ENCODE measurements around the gene GABRD. TPM values are rescaled to one million over a fixed set of nuclear protein-coding genes. Genes with fewer than 3 reads are reported as not detected.

Gene GABRD
- total RNA-seq, 3 donors from 2014 or later, result not detected

GRCh38 chr1:2046953-2047748 lies 28.0 kb downstream of the GABRD start:
- peaks cover 23% of the 10 kb centered on the region for H3K4me1 Mint-ChIP-seq (ENCODE audit: low read depth)
- no peak for DNase-seq
- no peaks in the 10 kb centered on the region for H3K9me3 Mint-ChIP-seq
- no peaks in the 10 kb centered on the region for H3K36me3 Mint-ChIP-seq (ENCODE audit: insufficient read depth)
- no peak for ATAC-seq
- no peak overlapping the region for H3K4me3 Mint-ChIP-seq
- H3K27me3 Mint-ChIP-seq (ENCODE audit: low read depth), result peaks cover 12% of the 10 kb centered on the region

- peak overlapping the region; percentile 81 for H3K4me3 Mint-ChIP-seq
- peaks cover 12% of the 10 kb centered on the region for H3K27me3 Mint-ChIP-seq (ENCODE audit: low read depth)
- H3K4me1 Mint-ChIP-seq (ENCODE audit: low read depth), result peaks cover 23% of the 10 kb centered on the region
- no peaks in the 10 kb centered on the region for H3K9me3 Mint-ChIP-seq
- H3K36me3 Mint-ChIP-seq (ENCODE audit: insufficient read depth), result no peaks in the 10 kb centered on the region
- DNase-seq (no peak), ATAC-seq (no peak)
Observed at GRCh38 chr1:2047749-2048729, 28.9 kb downstream of the GABRD start.

- Mint-ChIP-seq H3K36me3 (ENCODE audit: insufficient read depth) (no peaks in the 10 kb centered on the region), H3K27me3 (ENCODE audit: low read depth) (peaks cover 10% of the 10 kb centered on the region), H3K4me1 (ENCODE audit: low read depth) (peaks cover 19% of the 10 kb centered on the region), H3K4me3 (peak overlapping the region; percentile 81), H3K9me3 (no peaks in the 10 kb centered on the region)
- DNase-seq, result no peak
- no peak for ATAC-seq
Observed at GRCh38 chr1:2049225-2049717, 30.1 kb downstream of the GABRD start.

DNA sequence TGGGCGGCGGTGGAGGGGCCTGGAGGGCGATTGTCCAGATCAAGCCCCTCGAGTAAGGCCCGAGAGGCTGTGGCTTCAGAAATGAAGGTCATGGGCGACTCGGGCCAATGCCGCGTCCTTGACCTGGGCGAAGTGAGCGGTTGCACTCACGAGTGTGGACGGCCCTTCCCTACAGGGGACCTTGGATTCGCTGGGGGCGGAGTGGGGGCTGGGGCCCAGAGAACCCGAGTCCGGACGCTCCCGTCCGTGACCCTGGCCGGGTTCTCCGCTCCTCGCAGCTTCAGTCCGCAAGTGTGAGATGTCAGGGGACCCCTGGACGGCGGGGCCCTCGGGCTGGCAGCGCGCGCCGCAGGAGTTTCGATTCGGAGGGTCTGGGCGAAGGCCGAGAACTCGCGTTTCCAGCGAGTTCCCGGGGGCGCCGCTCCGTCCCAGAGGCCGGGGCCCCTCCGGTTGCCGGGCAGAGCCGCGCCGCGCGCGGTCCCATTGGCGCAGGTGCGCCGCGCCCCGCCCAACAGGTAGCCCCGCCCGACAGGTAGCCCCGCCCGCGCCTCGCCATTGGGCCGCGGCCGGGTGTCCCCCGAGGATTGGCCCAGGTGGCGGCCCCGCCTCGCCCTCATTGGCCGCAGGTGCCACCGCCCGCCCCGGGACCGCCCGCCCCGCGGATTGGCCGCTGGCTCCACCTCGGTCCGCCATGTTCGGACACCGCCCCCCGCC lies 30.7 kb downstream of the GABRD start, which contains the start of gene PRKCZ:
Gene PRKCZ, plus strand, starts transcription at position 694 of the 714 bp plus-strand sequence. CDS start 220 bp downstream, outside the sequence.
- H3K4me1 Mint-ChIP-seq (ENCODE audit: low read depth), result peaks cover 19% of the 10 kb centered on the region
- ATAC-seq (peak; percentile 97), DNase-seq (peak; percentile 95)
- no peaks in the 10 kb centered on the region for H3K9me3 Mint-ChIP-seq
- H3K4me3 Mint-ChIP-seq, result peak within 1 kb of the TSS; percentile 81
- peaks cover 2% of the 10 kb centered on the region for H3K36me3 Mint-ChIP-seq (ENCODE audit: insufficient read depth)
- peaks cover 10% of the 10 kb centered on the region for H3K27me3 Mint-ChIP-seq (ENCODE audit: low read depth)

DNA sequence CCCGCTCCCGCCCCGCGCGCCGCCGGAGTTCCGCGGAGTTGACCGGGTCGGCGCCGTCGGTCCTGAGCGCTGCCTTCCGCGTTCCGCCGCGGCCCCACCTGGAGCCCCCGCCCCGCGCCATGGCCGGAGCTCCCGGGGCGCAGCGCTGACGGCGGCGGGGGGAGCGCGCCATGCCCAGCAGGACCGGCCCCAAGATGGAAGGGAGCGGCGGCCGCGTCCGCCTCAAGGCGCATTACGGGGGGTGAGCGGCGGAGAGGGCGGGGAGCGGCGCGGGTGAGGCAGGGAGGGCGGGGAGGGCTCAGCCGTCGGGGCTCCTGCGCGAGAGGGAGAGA lies 31.3 kb downstream of the GABRD start:
- Mint-ChIP-seq H3K27me3 (ENCODE audit: low read depth) (peaks cover 10% of the 10 kb centered on the region), H3K4me3 (peak overlapping the region; percentile 75), H3K4me1 (ENCODE audit: low read depth) (peaks cover 13% of the 10 kb centered on the region), H3K36me3 (ENCODE audit: insufficient read depth) (peaks cover 2% of the 10 kb centered on the region), H3K9me3 (no peaks in the 10 kb centered on the region)
- no peak for DNase-seq
- ATAC-seq, result peak; percentile 45 to 49

GRCh38 chr1:2050793-2051682 lies 31.9 kb downstream of the GABRD start:
- Mint-ChIP-seq H3K4me3 (peak overlapping the region; percentile 75), H3K4me1 (ENCODE audit: low read depth) (peaks cover 9% of the 10 kb centered on the region), H3K9me3 (no peaks in the 10 kb centered on the region), H3K27me3 (ENCODE audit: low read depth) (peaks cover 10% of the 10 kb centered on the region), H3K36me3 (ENCODE audit: insufficient read depth) (peaks cover 2% of the 10 kb centered on the region)
- ATAC-seq (no peak), DNase-seq (no peak)

GRCh38 chr1:2052054-2052679 lies 33.0 kb downstream of the GABRD start:
- no peak for ATAC-seq
- no peaks in the 10 kb centered on the region for H3K9me3 Mint-ChIP-seq
- H3K4me3 Mint-ChIP-seq, result peak overlapping the region; percentile 75
- H3K4me1 Mint-ChIP-seq (ENCODE audit: low read depth), result peaks cover 9% of the 10 kb centered on the region
- peaks cover 10% of the 10 kb centered on the region for H3K27me3 Mint-ChIP-seq (ENCODE audit: low read depth)
- DNase-seq, result no peak
- peaks cover 4% of the 10 kb centered on the region for H3K36me3 Mint-ChIP-seq (ENCODE audit: insufficient read depth)

- ATAC-seq (no peak), DNase-seq (no peak)
- Mint-ChIP-seq H3K27me3 (ENCODE audit: low read depth) (peaks cover 10% of the 10 kb centered on the region), H3K4me3 (peak overlapping the region; percentile 3), H3K36me3 (ENCODE audit: insufficient read depth) (peaks cover 4% of the 10 kb centered on the region), H3K4me1 (ENCODE audit: low read depth) (peaks cover 9% of the 10 kb centered on the region), H3K9me3 (no peaks in the 10 kb centered on the region)
Observed at GRCh38 chr1:2052756-2053155, 33.6 kb downstream of the GABRD start.

DNA sequence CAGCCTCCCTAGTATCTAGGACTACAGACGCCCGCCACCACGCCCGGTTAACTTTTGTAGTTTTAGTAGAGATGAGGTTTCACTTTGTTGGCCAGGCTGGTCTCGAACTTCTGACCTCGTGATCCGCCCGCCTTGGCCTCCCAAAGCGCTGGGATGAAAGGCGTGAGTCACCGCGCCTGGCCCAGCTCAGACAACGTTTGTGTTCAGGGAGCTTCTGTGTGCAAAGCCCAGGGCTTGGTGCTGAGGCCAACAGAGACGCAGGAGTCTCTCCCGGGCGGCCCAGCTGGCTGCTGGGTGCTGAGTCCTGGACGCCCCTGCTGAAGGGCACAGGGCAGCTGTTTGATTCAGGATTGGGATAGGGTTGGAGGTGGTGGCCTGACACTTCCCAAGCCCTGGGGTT lies 34.1 kb downstream of the GABRD start:
- ATAC-seq (no peak), DNase-seq (no peak)
- Mint-ChIP-seq H3K4me3 (no peak overlapping the region), H3K27me3 (ENCODE audit: low read depth) (peaks cover 9% of the 10 kb centered on the region), H3K36me3 (ENCODE audit: insufficient read depth) (peaks cover 4% of the 10 kb centered on the region), H3K9me3 (no peaks in the 10 kb centered on the region), H3K4me1 (ENCODE audit: low read depth) (peaks cover 9% of the 10 kb centered on the region)

GRCh38 chr1:2053784-2054376 lies 34.7 kb downstream of the GABRD start:
- Mint-ChIP-seq H3K36me3 (ENCODE audit: insufficient read depth) (peaks cover 4% of the 10 kb centered on the region), H3K4me3 (no peak overlapping the region), H3K27me3 (ENCODE audit: low read depth) (peaks cover 6% of the 10 kb centered on the region), H3K9me3 (no peaks in the 10 kb centered on the region), H3K4me1 (ENCODE audit: low read depth) (peaks cover 9% of the 10 kb centered on the region)
- no peak for ATAC-seq
- DNase-seq, result no peak

DNA sequence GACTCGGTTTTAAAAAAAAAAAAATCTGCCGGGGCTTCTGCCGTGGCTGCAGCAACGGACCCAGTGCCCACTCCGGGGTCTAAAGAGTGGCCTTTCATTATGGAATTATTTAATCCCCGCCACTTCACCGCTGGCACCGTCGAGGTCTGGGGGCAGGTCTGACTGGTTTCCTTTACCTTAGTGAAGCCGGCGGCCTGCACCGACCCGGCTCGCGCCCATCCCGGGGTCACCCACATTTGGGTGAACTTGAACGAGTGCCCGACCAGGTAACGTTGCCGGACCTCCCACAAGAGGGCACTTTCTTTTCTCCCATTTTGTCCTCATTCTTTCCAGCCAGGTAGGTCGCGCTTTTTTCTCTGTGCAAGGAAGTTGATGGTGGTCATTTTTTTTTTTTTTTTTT lies 35.4 kb downstream of the GABRD start:
- DNase-seq (no peak), ATAC-seq (no peak)
- Mint-ChIP-seq H3K27me3 (ENCODE audit: low read depth) (no peaks in the 10 kb centered on the region), H3K4me3 (no peak overlapping the region), H3K4me1 (ENCODE audit: low read depth) (peaks cover 3% of the 10 kb centered on the region), H3K9me3 (no peaks in the 10 kb centered on the region), H3K36me3 (ENCODE audit: insufficient read depth) (peaks cover 8% of the 10 kb centered on the region)

DNA sequence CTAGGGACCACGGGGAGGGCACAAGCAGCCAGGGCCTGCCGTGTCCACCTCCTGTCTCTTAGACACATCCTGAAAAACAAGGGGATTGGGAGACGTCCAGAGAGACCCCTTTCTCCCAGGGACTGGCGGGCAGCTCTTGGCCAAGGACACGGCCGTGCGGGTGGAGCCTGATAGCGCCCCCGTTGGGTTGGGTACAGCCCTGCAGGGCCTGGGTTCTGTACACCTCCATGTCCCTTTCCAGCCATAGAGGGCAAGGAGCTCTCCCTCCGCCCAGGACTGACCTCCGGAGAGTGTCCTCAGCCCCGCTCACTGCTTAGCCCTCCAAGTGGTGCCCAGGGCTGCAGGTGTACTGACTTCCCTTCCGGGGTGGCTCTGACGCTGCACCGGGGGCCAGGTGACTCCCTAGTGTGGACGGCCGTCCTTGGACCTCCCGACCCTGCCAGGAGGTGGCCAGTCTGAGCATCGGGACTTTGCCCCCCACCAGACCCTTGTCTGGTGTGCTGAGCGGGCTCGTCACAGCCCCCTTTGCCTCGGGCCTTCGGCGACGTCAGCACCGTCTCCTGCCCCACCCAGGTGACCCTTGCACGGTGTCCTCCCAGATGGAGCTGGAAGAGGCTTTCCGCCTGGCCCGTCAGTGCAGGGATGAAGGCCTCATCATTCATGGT lies 36.9 kb downstream of the GABRD start:
- Mint-ChIP-seq H3K36me3 (ENCODE audit: insufficient read depth) (peaks cover 9% of the 10 kb centered on the region), H3K9me3 (no peaks in the 10 kb centered on the region), H3K4me1 (ENCODE audit: low read depth) (peaks cover 3% of the 10 kb centered on the region), H3K27me3 (ENCODE audit: low read depth) (no peaks in the 10 kb centered on the region), H3K4me3 (no peak overlapping the region)
- DNase-seq, result no peak
- no peak for ATAC-seq

Data from activated T-cell treated with anti-CD3 and anti-CD28 coated beads, Interleukin-2, amount 50 U/mL, for 4 hours (primary cell).